Neural progenitor cell (in vitro differentiated cells): ENCODE data around the gene MEGF10. TPM values are rescaled to one million over a fixed set of nuclear protein-coding genes. Genes with fewer than 3 reads are reported as not detected.
A peak's percentile ranks its signal among the peaks of the same experiment; 100 is the strongest.

Source experiments
- DNase-seq: peaks from one replicate; pipeline ENCODE4 v3.0.0-alpha.2; 2016; ENCODE audit warnings: low spot score
- H2AFZ ChIP-seq: fragments of 200-600 bp; sonication (generic); replicated peaks from 2 replicates; pipeline ENCODE4 v1.6.1; 2016; ENCODE audit warnings: antibody characterized with exemption
- H3F3A ChIP-seq: fragments of 200-600 bp; sonication (generic); 2 replicates; pipeline ENCODE4 v1.6.1; 2016; ENCODE audit warnings: antibody characterized with exemption, low read depth
- H3K27ac ChIP-seq: fragments of 200-600 bp; sonication (generic); 2 replicates; pipeline ENCODE4 v1.5.1; 2016; ENCODE audit warnings: mild to moderate bottlenecking
- H3K27me3 ChIP-seq: fragments of 200-600 bp; sonication (generic); 2 replicates; pipeline ENCODE4 v1.6.1; 2016; ENCODE audit warnings: mild to moderate bottlenecking, moderate library complexity
- H3K36me3 ChIP-seq: fragments of 200-600 bp; sonication (generic); 2 replicates; pipeline ENCODE4 v1.5.1; 2016
- H3K4me1 ChIP-seq: fragments of 200-600 bp; sonication (generic); 2 replicates; pipeline ENCODE4 v1.6.1; 2016; ENCODE audit warnings: mixed run types
- H3K4me2 ChIP-seq: fragments of 200-600 bp; sonication (generic); 2 replicates; pipeline ENCODE4 v1.6.1; 2016
- H3K4me3 ChIP-seq: fragments of 200-600 bp; sonication (generic); 2 replicates; pipeline ENCODE4 v1.5.1; 2016
- H3K79me2 ChIP-seq: fragments of 200-600 bp; sonication (generic); 2 replicates; pipeline ENCODE4 v1.6.1; 2016; ENCODE audit warnings: low read depth
- H3K9ac ChIP-seq: fragments of 200-600 bp; sonication (generic); 2 replicates; pipeline ENCODE4 v1.6.1; 2016
- H3K9me3 ChIP-seq: fragments of 200-600 bp; sonication (generic); 2 replicates; pipeline ENCODE4 v1.5.1; 2016; ENCODE audit warnings: low read depth
- H4K20me1 ChIP-seq: fragments of 200-600 bp; sonication (generic); 2 replicates; pipeline ENCODE4 v1.6.1; 2016; ENCODE audit warnings: low read depth
- H3K27ac Mint-ChIP-seq: 3 replicates; pipeline ENCODE4 v1.8.0; 2021; ENCODE audit warnings: mixed read lengths
- H3K27me3 Mint-ChIP-seq: 2 replicates; pipeline ENCODE4 v1.8.0; 2022; ENCODE audit warnings: low read depth, mild to moderate bottlenecking, inconsistent platforms, moderate library complexity, mixed read lengths; ENCODE audit not compliant: insufficient read depth
- H3K36me3 Mint-ChIP-seq: 3 replicates; pipeline ENCODE4 v1.8.0; 2021; ENCODE audit warnings: mixed read lengths
- H3K4me1 Mint-ChIP-seq: 3 replicates; pipeline ENCODE4 v1.8.0; 2021; ENCODE audit warnings: mixed read lengths
- H3K4me3 Mint-ChIP-seq: 3 replicates; pipeline ENCODE4 v1.8.0; 2021; ENCODE audit warnings: mild to moderate bottlenecking, moderate library complexity, mixed read lengths
- H3K9me3 Mint-ChIP-seq: 3 replicates; pipeline ENCODE4 v1.8.0; 2020; ENCODE audit warnings: mixed read lengths
- CTCF ChIP-seq: fragments of 200-600 bp; sonication (generic); IDR thresholded peaks from 2 replicates; pipeline ENCODE4 v1.5.1; 2017; ENCODE audit warnings: antibody characterized with exemption, mild to moderate bottlenecking
- EZH2 ChIP-seq: fragments of 200-600 bp; sonication (generic); IDR thresholded peaks from 2 replicates; pipeline ENCODE4 v1.6.1; 2017; ENCODE audit warnings: antibody characterized with exemption, mild to moderate bottlenecking, moderate library complexity
- EZH2phosphoT487 ChIP-seq: fragments of 200-600 bp; sonication (generic); IDR thresholded peaks from 2 replicates; pipeline ENCODE4 v1.6.1; 2017; ENCODE audit warnings: antibody characterized with exemption
- small RNA-seq: library from RNA; depleted of rRNA; stranded (forward); fragments of <200 nt; gene quantifications from one replicate; pipeline ENCODE3, GENCODE V24; 2015
- total RNA-seq: library from RNA; depleted of rRNA; stranded (reverse); fragments of >200 nt; gene quantifications from 2 replicates; pipeline ENCODE4 v1.2.3, GENCODE V29; 2015; ENCODE audit warnings: low replicate concordance

MEGF10 gene
- total RNA-seq, 1 donor from 2014 or later: 1.3 TPM

- Histone ChIP-seq H3F3A (no peaks in the 10 kb centered on the region), H3K9me3 (no peaks in the 10 kb centered on the region), H3K4me2 (no peak overlapping the region), H4K20me1 (no peaks in the 10 kb centered on the region), H3K36me3 (no peaks in the 10 kb centered on the region), H2AFZ (no peak overlapping the region), H3K4me1 (peaks cover 5% of the 10 kb centered on the region), H3K27ac (no peak overlapping the region), H3K4me3 (no peak overlapping the region), H3K27me3 (no peaks in the 10 kb centered on the region), H3K9ac (no peak overlapping the region), H3K79me2 (no peaks in the 10 kb centered on the region)
- Mint-ChIP-seq H3K4me3 (no peak overlapping the region), H3K4me1 (no peaks in the 10 kb centered on the region), H3K9me3 (no peaks in the 10 kb centered on the region), H3K36me3 (no peaks in the 10 kb centered on the region), H3K27ac (no peak overlapping the region), H3K27me3 (peaks cover 3% of the 10 kb centered on the region)
- no peak for DNase-seq
- TF ChIP-seq CTCF: no peak
- no peak for TF ChIP-seq EZH2
- TF ChIP-seq EZH2phosphoT487: no peak
Measured at GRCh38 chr5:127505905-127506304, 215.3 kb downstream of the MEGF10 start.

- H3K36me3 Mint-ChIP-seq: no peaks in the 10 kb centered on the region
Measured at GRCh38 chr5:127506616-127507015, 216.0 kb downstream of the MEGF10 start.

GRCh38 chr5:127508644-127509373 is 218.2 kb downstream of the MEGF10 start:
- no peaks in the 10 kb centered on the region for H3K27me3 Mint-ChIP-seq
- H3K36me3 Mint-ChIP-seq: no peaks in the 10 kb centered on the region
- H3K9ac ChIP-seq: no peak overlapping the region
- peaks cover 5% of the 10 kb centered on the region for H3K4me1 ChIP-seq
- no peaks in the 10 kb centered on the region for H4K20me1 ChIP-seq
- H3K79me2 ChIP-seq: no peaks in the 10 kb centered on the region
- no peak overlapping the region for H3K4me3 ChIP-seq
- H3K9me3 ChIP-seq: no peaks in the 10 kb centered on the region
- TF ChIP-seq CTCF (no peak), EZH2phosphoT487 (no peak), EZH2 (no peak)
- no peaks in the 10 kb centered on the region for H3K9me3 Mint-ChIP-seq
- peak overlapping the region; percentile 85 for H2AFZ ChIP-seq
- no peak overlapping the region for H3K27ac ChIP-seq
- H3K4me3 Mint-ChIP-seq: no peak overlapping the region
- no peak overlapping the region for H3K27ac Mint-ChIP-seq
- no peaks in the 10 kb centered on the region for H3K4me1 Mint-ChIP-seq
- DNase-seq: no peak
- H3F3A ChIP-seq: no peaks in the 10 kb centered on the region
- H3K27me3 ChIP-seq: no peaks in the 10 kb centered on the region
- no peak overlapping the region for H3K4me2 ChIP-seq
- no peaks in the 10 kb centered on the region for H3K36me3 ChIP-seq

More at GRCh38 chr5:127506616-127507015, 216.0 kb downstream of the MEGF10 start:
- H3K9me3 ChIP-seq: no peaks in the 10 kb centered on the region
- H3K79me2 ChIP-seq: no peaks in the 10 kb centered on the region
- Mint-ChIP-seq H3K27me3 (no peaks in the 10 kb centered on the region), H3K4me1 (no peaks in the 10 kb centered on the region), H3K27ac (no peak overlapping the region), H3K4me3 (no peak overlapping the region), H3K9me3 (no peaks in the 10 kb centered on the region)
- peak overlapping the region; percentile 45 for H2AFZ ChIP-seq
- no peak overlapping the region for H3K4me2 ChIP-seq
- DNase-seq: no peak
- H4K20me1 ChIP-seq: no peaks in the 10 kb centered on the region
- peaks cover 5% of the 10 kb centered on the region for H3K4me1 ChIP-seq
- no peak overlapping the region for H3K27ac ChIP-seq
- no peak overlapping the region for H3K4me3 ChIP-seq
- H3K9ac ChIP-seq: no peak overlapping the region
- TF ChIP-seq EZH2 (no peak), CTCF (no peak), EZH2phosphoT487 (no peak)
- no peaks in the 10 kb centered on the region for H3F3A ChIP-seq
- H3K27me3 ChIP-seq: no peaks in the 10 kb centered on the region
- no peaks in the 10 kb centered on the region for H3K36me3 ChIP-seq

Small RNA genes lying within 50 kb of the gene (small RNA-seq; reads per million reads assigned to genes)
- gene AC010424.1: not detected

Other genes starting within 250 kb of the MEGF10 start
- 0.09 and 1.5 TPM in 2 replicates for gene C5orf63, start 217.3 kb upstream of the MEGF10 start, total RNA-seq
- gene PRRC1, start 226.8 kb downstream of the MEGF10 start, total RNA-seq: 51.7 and 58.9 TPM in 2 replicates